ENCODE results near the gene ZNF428.

- TF ChIP-seq CTCF (IDR thresholded peaks at IDR 0.05) (no peak), POLR2A (IDR thresholded peaks at IDR 0.05) (no peak)
Observed at GRCh38 chr19:43586346-43586745, 33.1 kb downstream of the ZNF428 start.

Measured in right lobe of liver (tissue), 4 donors.